Left hindlimb (tissue), 1 donor: ENCODE data around the gene RAB9A.
"Not testable (repeated sequence)": the region's sequence is repeated elsewhere in the genome, so short reads cannot be mapped to it uniquely, and the experiment has no call there.

Experiments used
- DNase-seq: peaks from one replicate; pipeline ENCODE4 v3.0.0-alpha.2; 2018

Gene RAB9A

DNA sequence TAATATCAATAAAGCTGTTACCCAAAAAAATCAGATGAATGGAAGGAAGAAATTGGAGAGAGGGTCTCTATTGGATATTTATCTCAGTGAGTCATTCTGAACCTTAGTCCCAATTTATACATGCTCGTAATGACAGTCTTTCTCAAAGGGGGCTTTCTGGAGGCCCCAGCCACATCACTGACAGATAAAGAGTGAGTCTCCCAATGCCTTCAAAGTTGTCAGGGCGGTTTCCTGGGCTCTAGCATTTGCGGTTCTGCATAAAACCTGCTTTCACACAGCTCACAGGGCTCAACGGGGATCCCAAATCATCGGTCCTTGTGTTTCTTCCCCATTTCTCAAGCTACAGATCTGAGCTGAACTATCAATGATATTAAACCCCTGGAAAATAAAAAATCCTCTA lies 18.7 kb upstream of the RAB9A start:
- no peak for DNase-seq

DNA sequence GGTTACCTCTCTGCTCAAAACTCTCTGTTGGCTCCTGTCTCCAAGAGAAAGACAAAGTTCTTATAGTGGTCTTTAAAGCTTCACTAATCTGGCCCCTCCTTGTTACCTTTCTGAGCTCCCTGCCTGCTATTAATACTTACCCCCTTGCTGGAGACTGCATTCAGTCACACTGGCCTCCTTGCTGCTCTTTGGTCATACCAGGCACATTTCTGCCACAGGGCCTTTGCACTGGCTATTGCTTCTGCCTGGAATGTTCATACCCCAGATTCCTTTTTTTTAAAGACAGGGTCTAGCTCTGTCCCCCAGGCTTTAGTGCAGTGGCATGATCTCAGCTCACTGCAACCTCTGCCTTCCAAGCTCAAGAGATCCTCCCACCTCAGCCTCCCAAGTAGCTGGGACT lies 15.9 kb upstream of the RAB9A start:
- no peak for DNase-seq

DNA sequence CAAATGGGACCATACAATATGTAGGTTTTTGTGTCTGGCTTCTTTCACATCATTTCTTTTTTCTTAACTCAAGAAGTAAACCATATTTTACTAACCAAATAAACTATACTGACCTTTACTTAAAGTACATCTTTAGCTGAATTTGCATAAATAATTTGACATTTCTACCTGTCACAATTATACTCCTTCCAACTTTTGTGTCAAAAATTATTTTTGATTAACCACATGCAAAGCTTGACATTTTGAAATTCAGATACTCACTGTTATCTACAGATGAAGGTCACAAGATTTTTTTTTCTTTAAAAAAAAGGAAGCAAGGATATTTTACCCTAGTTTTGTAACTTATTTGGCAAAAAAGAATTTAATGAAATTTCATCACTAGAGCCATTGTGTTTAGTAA lies 12.0 kb upstream of the RAB9A start:
- no peak for DNase-seq

DNA sequence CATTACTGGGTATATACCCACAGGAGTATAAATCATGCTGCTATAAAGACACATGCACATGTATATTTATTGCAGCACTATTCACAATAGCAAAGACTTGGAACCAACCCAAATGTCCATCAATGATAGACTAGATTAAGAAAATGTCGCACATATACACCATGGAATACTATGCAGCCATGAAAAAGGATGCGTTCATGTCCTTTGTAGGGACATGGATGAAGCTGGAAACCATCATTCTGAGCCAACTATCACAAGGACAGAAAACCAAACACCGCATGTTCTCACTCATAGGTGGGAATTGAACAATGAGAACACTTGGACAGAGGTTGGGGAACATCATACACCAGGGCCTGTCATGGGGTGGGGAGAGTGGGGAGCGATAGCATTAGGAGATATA lies 9.2 kb upstream of the RAB9A start:
- not testable (repeated sequence) for DNase-seq

DNA sequence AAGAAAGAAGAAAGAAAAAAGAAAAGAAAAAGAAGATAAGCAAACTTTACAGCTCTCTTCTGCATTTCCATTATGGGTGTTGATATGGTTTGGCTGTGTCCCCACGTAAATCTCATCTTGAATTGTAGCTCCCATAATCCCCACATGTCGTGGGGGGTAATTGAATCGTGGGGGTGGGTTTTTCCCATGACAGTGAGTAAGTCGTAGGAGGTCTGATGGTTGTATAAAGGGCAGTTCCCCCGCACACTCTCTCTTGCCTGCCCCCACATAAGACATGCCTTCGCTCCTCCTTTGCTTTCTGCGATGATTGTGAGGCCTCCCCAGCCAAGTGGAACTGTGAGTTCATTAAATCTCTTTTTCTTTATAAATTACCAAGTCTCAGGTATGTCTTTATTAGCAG lies 7.3 kb upstream of the RAB9A start:
- DNase-seq: no peak

DNA sequence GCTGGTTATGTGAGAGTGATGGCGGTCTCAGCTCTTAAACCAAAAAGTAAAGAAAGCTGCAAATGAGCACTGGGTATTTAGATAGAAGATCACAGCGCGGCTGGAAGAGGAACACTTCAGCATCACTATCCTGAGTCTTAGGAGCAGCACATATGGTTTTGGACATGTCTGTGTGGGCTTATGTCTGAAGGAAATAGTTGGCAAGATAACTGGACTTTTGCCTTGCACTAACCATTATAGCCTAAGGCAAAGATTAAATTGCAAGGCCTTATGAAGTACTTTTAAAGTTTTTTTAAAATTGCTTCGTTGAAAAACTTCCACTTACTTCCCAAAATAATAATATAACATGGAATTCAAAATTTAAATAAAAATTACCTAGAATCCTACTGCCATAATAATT lies 4.6 kb upstream of the RAB9A start:
- DNase-seq: no peak

DNA sequence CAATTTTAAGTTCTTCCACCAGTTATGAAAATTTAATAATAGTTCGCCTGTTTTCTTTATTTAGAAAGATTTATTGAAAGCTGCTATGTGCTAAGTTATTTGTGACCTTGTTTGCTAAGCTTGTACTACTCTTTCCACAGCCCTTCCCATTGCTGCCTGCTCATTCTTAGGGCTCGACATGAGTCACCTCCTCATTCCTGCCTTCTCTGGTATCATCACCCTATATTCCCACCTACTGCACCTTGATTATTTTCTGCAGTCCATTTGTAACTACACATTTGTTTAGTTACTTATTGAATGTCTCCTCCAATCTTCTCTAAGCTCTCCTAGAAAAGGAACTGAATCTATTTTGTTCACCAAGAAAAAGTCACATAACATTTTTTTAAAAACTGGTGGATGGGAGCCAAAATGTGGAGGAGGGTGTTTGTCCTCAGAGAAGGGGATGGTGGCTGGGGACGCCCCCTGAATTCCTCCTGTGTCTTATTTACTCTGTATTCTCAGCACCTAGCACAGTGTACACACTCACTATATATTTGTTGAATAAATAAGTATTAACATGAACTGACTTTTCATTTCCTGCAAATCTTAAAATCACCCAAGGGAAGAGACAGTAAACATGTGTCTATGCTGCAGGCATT lies 3.7 kb upstream of the RAB9A start:
- DNase-seq: no peak

DNA sequence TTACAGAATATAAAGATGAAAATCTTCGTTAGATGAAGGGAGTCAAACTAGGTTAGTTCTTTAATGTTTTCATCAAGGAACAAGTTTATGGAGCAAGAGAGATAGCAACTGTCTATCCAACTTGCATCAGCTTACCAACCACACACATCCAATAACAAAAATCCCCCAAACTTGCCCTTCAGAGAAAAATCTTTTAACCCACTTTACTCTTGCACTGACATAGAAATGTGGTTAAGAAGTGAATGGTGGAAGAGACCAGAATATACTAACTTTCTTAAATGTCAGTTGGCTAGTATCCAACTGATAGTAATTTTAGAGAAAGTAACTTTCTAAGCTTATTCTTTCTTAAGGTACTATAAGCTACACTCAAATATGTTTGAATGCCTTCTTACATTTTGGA lies 1.7 kb upstream of the RAB9A start:
- DNase-seq: no peak

DNA sequence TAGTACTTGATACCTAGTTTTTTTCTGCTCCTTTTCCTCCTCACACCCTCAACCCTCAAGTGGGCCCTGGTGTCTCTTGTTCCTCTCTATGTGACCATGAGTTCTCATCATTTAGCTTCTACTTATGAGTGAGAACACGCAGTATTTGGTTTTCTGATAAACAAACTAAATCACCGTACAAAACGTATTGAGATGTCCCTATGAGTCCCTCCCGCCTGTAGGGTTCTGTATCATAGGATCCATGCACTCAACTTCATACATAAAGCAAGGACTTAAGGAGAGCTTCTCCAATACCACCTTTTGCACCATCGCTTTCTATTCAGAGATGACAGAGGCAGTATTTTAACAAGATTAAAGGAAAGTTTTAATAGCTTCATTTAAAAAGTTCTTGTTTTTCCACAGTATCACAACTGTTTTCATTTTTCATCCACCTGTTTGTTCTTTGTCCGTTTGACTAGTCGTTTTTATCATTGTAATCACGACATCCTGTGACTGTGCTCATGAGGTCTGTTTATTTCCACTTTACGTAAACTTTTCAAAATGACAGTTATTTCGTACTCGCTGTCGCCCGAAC lies 457 bp upstream of the RAB9A start:
- no peak for DNase-seq

DNA sequence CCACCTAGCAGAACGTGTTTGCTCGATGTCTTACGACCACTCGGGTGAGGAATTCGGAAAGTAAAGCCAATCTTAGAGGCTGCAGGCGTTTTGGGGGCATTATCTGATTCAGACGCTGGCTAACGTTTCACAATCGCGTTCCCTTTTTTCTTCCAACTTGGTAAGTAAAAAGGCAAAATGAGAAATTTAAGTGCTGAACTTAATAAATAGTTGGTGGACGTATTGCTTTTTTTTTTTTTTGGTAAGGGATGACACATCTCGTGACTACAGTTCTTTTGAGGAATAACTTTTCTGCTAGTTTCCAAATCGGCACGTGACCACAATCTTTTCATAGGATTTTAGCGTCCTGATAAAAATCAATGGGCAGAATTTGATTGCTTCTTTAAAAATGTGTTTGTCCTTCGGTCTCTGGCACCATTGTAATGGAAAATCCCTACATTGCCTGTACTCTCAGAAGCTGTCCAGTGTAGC lies 848 bp downstream of the RAB9A start:
- DNase-seq: no peak

DNA sequence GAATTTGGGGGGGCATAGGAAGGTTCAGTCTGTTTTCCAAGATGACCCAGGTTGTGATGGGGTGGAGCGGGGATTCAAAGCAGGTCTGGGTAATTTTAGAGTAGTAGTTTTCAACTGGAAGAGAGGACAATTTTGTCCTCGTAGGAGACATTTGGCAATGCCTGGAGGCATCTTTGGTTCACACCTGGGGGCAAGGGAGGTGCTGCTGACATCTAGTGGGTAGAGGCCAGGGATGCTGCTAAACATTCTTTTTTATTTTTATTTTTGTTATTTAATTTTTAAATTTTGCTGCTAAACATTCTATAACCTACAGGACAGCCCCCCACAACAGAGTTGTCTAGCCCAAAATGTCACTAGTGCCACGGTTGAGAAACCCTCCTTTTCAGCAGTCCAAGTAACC lies 1.9 kb downstream of the RAB9A start:
- DNase-seq: no peak

DNA sequence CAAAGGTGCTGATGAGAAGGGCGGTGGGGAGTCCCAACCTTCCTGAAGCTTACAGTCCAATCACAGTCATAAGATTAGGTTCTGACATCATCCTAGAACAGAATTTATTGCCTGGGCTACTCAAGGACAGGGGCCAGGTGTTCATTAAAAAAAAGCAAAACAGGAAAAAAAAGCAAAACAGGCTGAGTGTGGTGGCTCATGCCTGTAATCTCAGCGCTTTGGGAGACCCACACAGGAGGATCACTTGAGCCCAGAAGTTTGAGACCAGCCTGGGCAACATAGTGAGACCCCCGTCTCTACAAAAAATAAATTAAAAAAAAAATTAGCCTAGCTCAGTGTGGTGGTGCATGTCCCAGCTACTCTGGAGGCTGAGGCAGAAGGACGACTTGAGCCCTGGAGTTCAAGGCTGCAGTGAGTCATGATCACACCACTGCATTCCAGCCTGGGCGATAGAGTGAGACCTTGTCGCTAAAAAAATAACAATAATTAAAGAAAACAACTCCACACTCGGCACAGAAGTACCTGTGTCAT lies 3.0 kb downstream of the RAB9A start:
- no peak for DNase-seq

DNA sequence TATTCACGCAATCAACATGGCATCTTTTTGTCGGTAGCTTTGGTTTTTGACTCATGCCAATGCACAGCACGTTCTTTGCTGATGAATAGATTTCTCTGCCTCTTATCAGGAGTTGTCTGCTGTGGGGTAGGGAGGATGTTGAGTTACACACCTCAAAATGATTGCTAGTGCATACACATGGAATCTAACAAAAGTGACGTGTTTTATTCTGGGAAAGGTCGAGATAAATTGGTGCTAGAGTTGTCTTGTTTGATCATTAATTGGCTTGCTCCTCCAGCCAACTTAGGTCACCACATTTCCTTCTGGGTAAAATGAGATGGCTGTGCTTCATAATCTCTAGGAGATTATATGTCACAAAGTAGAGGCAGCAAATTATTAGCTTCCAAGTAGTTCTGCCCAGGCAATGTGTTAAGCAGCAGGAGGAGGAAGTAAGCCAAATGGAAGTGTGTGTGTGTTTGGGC lies 3.9 kb downstream of the RAB9A start:
- DNase-seq: no peak

DNA sequence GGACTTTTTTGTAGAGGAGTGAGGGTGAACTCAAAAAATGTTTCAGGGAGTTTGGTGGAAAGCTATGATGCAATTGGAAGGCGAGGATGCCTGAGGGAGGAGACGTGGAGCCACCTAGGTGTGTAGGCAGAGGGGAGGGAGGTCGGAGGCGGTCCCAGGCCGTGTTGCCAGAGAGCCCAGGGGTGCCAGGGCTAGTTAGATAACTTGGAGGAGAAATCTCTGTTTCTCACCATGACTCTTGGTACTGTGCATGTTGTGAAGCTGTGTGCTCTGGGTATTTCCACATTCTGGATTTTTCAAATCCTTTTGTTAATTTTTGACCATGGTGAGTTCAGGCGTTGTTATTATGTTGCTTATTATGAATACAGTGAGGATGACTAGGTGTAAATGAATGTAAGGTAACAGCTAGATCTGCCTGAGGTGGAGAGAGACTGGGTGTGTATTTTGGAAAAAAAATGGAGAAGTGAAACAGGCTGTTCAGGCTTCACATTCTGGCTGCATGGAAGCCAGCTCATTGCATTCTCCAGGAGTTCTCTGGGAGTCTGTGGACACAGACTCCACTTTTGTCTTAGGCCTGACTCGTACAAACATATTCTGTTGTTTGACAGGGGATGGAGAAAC lies 4.5 kb downstream of the RAB9A start:
- no peak for DNase-seq

DNA sequence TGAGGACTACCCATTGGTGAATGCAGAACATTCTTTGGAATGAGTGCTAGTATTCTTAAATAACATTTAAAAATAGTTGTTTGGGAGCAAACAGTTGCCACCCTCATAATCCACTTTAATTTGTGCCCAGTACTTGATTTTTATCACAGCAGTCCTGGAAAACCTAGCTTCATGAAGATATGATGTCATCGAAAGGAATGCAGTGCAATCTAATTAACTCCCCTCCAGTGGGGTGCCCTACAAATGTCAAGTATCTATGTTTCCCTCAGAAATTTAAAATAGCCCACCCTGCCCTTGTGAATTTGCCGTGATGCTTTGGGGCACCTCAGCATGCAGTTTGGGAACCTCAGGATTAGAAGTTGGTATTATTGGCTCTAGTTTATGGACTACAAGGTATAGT lies 5.4 kb downstream of the RAB9A start:
- no peak for DNase-seq

DNA sequence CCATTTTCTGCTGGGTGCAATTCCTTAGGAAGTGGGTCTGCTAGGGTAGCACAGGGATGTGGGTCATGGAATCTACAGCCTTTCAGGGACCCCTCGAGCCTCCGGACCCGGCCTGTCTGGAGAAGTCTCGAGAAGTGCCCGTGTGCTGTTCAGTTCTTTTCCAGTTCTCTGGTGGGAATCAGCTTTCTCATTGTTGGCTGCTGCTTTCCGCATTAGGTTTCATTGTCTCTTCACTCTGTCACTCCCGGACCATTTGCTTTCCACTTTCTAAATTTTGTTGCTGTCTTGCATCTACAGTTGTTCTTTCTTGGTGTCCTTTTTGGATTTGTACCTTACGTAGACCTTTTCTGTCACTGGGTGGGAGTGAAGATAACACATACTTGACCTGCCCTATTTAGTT lies 6.1 kb downstream of the RAB9A start:
- no peak for DNase-seq

DNA sequence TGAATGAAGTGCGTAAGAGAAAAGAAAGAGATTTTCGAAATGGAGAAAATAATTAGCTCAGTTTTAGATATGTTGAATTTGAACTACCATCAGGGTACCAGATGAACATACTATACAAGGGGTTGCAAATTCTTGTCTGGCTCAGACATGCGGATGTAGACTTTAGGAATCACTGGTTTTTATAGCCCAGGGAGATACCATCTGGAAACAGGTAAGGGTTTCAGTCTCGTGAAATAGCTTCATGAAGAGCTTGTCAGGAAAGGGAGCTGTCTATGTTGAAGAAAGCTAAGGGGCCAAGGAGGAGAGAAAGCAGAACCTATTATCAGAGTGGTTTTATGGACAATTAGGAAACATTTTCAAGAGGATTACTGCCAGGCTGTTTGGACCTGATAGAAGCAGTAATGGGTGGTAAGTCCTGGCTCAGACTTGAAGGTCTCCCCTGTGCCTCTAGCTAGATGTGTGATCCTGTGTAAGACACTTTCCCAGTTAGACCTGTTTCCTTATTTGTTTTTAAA lies 6.7 kb downstream of the RAB9A start:
- DNase-seq: no peak

DNA sequence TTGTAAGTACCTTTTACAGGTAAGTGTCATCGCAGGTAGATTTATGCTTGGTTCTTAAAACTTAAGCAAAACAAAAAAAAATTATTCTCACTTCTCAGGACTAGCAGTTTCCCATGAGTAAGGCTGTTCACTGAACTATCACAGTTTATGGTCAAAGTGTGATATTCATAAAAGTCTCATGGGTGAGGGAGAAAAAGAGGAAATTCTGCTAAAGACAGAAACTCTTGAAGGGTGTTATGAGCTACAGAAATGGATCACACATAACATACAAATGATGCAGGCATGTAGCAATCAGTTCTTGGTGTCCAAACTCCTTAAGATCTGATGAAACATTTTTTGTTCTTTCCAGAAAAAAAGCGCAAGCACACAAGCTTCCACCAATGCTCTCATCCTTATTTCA lies 8.5 kb downstream of the RAB9A start:
- DNase-seq: no peak

DNA sequence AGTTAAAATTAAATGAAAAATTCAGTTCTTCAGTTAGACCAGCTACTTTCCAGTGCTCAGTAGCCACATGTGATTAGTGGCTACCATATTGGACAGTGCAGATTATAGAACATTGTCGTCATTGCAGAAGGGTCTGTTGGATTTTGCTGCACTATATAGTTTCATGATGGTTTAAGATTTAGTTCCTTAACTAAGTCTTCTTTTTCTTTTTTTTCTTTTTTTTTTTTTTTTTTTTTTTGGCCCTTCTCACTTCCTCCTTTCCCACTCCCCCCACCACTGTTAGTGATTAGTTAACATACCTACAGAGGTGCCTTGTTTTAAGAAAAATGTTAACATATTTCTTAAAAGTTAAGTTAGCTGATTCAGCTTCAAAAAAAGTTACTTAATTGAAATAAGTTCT lies 9.0 kb downstream of the RAB9A start:
- DNase-seq: no peak

DNA sequence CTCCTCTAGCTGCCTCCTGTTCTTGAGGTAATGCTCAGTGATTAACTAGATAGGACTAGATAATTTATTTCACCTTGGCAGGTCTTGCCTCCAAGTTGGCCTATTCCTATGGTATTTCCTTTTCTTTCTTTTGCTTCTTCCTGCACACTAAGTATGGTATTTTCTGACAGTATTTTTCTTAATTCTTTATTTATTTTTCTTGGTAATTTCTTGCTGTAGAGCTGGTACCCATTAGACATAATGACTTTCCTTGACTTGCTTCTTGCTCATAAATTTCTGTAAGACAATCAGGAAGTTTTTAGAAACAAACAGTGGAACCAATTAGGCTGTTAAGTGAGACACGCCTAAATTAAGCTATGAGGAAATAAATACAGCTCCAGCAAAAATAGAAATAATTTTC lies 9.5 kb downstream of the RAB9A start:
- no peak for DNase-seq

DNA sequence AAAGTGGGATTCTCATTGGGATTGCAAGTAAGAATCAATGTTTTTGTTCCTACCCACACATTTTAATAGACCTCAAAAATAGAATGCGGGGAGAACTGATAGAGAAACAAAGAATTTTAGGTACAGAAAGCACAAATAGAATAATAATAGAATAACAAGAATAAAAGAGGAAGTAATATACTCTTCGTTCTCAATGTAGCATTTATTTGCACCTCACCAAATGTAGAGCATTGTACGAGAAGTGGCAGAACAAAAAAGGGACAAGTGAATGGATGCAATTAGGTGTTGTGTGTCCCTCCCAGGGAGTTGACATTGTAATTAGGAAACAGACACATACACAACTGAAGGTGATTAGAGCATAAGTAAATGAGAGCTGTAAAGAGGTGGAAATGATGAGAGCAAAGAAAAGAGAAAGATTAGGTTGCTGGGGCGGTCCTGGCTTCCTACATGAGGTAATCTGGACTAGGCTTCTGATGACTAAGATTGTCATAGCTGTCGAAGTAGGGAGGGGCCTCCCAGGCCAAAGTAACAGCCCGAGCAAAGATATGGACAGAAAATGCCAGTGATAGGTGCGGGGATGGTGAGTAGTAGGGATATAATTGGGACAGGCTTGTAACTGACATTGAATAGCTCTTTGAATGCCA lies 10.4 kb downstream of the RAB9A start:
- DNase-seq: no peak

DNA sequence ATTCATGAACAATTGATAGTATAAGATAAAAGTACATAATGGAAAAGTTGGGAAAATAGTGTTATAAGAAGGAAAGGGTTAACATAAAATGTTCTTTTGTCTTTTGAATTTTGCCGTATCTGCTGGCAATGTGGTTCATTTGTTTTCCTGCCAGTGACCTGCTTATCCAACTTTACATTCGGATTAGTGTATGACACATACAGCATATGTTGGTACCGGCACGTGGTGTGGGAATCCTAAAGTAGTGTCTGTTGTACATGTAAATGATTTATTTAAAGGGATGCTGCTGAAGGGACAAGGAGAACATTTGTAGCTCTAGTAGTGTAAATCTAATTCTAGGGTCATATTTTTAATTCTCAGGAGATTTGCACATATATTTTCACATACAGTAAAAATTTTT lies 11.5 kb downstream of the RAB9A start:
- no peak for DNase-seq

DNA sequence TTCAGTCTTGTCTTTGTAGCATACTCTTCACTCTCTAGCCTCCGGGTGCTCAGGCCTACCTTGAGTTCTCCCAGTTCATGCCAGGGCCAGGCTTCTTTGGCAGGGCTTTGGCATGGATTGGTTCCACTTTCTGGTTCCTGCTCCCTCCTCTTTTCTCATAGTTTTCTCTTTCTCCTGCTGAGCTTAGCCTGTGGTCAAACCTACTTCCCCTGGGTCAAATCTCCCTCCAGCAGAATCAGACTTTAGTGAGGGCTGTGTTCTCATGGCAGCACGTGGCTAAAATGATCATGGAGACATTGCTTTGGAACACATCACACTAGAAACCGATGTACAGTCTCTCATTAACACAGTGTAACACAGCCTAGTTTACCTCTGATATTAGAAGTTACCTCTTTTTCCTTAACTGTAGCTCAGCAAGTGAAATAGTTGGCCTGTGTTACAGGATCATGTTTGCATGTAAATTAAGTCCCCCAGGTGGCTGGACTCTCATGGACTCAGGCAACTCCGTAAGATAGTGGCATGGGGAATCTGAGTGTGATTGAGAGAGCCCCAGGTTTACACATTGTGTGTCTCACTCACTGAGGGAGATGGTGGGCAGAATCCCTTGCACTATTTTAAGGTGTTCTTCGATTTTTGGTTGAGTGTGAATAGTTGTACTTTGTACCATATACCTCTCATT lies 13.3 kb downstream of the RAB9A start:
- DNase-seq: no peak
